Measurements from ENCODE around the gene CD200.

DNA sequence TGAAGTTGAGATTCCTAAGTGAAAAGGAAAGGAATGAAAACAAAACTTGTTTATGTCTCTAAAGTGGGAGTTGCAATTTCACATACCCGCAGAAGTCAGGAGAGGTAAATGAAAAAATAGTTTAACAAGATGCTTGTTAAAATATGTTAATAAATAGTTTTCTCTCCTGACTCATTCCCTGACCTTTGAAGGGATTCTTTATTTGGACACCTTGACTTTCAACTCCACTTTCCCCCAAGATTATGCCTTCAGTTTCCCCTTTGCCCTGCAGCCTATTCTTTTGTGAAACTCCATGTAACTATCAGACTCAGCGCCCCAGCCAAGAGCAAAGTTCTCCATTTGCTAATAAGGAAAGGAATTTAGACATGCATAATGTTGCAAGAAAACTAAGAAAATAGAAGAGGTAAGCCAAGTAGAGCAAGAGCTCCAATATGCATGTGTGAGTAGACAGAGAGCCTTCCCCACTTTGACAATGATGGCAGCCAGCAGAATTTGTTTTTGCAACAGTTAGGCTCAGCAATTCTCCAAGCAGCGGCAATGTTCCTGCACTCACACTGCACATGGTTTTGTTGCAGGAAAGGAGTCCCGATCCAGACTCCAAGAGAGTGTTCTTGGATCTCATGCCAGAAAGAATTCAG is 61.2 kb downstream of the CD200 start:
- TF ChIP-seq, protein P1, sequence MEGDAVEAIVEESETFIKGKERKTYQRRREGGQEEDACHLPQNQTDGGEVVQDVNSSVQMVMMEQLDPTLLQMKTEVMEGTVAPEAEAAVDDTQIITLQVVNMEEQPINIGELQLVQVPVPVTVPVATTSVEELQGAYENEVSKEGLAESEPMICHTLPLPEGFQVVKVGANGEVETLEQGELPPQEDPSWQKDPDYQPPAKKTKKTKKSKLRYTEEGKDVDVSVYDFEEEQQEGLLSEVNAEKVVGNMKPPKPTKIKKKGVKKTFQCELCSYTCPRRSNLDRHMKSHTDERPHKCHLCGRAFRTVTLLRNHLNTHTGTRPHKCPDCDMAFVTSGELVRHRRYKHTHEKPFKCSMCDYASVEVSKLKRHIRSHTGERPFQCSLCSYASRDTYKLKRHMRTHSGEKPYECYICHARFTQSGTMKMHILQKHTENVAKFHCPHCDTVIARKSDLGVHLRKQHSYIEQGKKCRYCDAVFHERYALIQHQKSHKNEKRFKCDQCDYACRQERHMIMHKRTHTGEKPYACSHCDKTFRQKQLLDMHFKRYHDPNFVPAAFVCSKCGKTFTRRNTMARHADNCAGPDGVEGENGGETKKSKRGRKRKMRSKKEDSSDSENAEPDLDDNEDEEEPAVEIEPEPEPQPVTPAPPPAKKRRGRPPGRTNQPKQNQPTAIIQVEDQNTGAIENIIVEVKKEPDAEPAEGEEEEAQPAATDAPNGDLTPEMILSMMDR (conservative IDR thresholded peaks at IDR 0.05; ENCODE audit: low read length): no peak
- TF ChIP-seq EZH2phosphoT487 (IDR thresholded peaks at IDR 0.05; ENCODE audit: borderline replicate concordance): no peak

Measured in Loucy (cell line).